ENCODE measurements around the gene RGS7. TPM values are rescaled to one million over a fixed set of nuclear protein-coding genes. Genes with fewer than 3 reads are reported as not detected.

Gene RGS7
- polyA plus RNA-seq, 2 of the 4 experiments (the other 2 are of a cell fraction), result 0.08 TPM; not detected in 1

- no peak for TF ChIP-seq ELK1 (IDR thresholded peaks at IDR 0.05; ENCODE audit: low read depth, low read length)
- TF ChIP-seq CBX2 (IDR thresholded peaks at IDR 0.05; ENCODE audit: borderline replicate concordance, low read depth), result no peak
- TF ChIP-seq HOXB13 (CRISPR knock-in tag; IDR thresholded peaks at IDR 0.05; ENCODE audit: low read depth), result no peak
- TF ChIP-seq MAX (IDR thresholded peaks at IDR 0.05), result no peak
- no peak for TF ChIP-seq ATOH8 (CRISPR knock-in tag; IDR thresholded peaks at IDR 0.05; ENCODE audit: low read depth)
- no peak for TF ChIP-seq SMC3 (IDR thresholded peaks at IDR 0.05)
- no peak for TF ChIP-seq EP300 (IDR thresholded peaks at IDR 0.05)
Observed at GRCh38 chr1:241096982-241097381, 260.0 kb downstream of the RGS7 start (continued).

GRCh38 chr1:241095847-241096246 is 261.2 kb downstream of the RGS7 start:
- H3K9me3 ChIP-seq, result no peaks in the 10 kb centered on the region
- CTCF ChIA-PET, result no interaction called here
- H3K4me1 ChIP-seq, result no peaks in the 10 kb centered on the region
- no peak overlapping the region for H3K27ac ChIP-seq
- no peak overlapping the region for H3K4me3 ChIP-seq
- no peak overlapping the region for H3K4me2 ChIP-seq
- 47% methylated on average over 6 of the region's 6 CpGs for WGBS (ENCODE audit: missing lambda C conversion rate)
- POLR2A ChIA-PET, result no interaction called here
- FAIRE-seq, result no peak
- no peak for TF ChIP-seq HEYL (CRISPR knock-in tag; IDR thresholded peaks at IDR 0.05)
- TF ChIP-seq NR3C1 (IDR thresholded peaks at IDR 0.05), result no peak
- TF ChIP-seq REST (IDR thresholded peaks at IDR 0.05), result no peak
- no peak for TF ChIP-seq NPAS2 (CRISPR knock-in tag; IDR thresholded peaks at IDR 0.05; ENCODE audit: borderline replicate concordance)
- no peak for TF ChIP-seq TFCP2L1 (CRISPR knock-in tag; IDR thresholded peaks at IDR 0.05)
- no peak for TF ChIP-seq FOSB (CRISPR knock-in tag; IDR thresholded peaks at IDR 0.05)
- TF ChIP-seq ATOH8 (CRISPR knock-in tag; IDR thresholded peaks at IDR 0.05; ENCODE audit: low read depth), result no peak
- no peak for TF ChIP-seq JUNB (IDR thresholded peaks at IDR 0.05)
- TF ChIP-seq HOXB5 (CRISPR knock-in tag; IDR thresholded peaks at IDR 0.05), result no peak
- no peak for TF ChIP-seq ELK1 (IDR thresholded peaks at IDR 0.05; ENCODE audit: low read depth, low read length)
- no peak for TF ChIP-seq SMC3 (IDR thresholded peaks at IDR 0.05)
- TF ChIP-seq ZFP36 (IDR thresholded peaks at IDR 0.05; ENCODE audit: borderline replicate concordance, partially characterized antibody), result no peak
- no peak for TF ChIP-seq PBX3 (IDR thresholded peaks at IDR 0.05)
- DNase-seq (ENCODE audit: low read depth in 1 of 2, low spot score in 1 of 2), result no peak
- no peak for ATAC-seq
